ENCODE measurements around the gene PTPRD.

The PTPRD gene

DNA sequence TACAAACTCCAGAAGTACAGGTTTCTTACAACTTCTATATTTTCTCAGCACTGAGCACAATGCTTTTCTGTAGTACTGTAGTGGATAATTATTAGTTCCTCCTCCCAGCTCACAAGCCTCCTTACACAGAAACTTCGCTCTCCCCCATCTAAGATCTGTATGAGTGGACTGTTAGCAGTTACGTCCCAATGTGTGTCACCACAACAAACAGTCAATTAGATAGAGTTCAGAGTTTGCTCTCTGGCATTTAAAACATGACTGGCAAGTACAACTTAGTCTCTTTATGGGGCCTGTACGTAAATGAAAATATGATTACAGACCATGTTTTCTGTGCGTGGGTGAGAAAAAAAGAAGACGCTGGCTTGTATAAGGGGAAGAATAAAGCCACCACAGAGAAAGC, 2181.9 kb downstream of the PTPRD start:
- no peak for DNase-seq (ENCODE audit: low spot score)

DNA sequence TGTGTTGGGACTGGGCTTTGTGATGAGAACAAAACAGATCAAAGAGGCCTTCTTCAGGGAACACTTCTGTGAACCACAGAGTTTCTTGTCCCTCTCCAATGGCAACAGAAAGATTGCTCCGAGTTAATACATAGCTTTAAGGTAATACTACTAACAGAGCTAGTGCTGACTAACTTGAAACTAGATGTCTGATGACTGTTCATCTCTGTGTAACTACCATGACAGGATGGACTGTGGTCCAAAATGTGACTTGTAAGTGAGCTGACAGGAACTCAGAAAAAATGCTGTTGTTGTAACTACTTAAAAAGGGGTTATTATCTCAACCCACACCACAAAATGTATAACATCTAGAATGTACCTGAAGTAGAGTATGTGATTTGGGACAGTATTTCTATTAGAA, 2183.0 kb downstream of the PTPRD start:
- no peak for DNase-seq (ENCODE audit: low spot score)

DNA sequence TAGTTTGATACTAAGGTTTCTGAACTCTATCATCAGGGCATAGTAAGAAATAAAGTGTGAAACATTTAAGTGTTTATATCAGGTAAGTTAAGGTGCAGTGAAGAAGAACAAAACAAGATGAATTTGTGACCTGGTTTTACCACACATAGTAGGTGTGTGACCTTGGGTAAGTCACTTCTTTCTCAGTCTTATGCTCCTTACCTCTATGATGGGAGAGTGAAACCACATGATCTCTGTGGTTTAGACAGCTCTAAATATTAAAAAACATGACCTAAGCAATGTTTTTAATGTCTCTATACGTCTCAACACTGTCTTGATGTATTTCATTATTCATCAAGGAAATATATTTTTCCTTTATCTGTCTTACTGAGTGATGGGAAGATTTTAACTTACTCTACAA, 2183.6 kb downstream of the PTPRD start:
- no peak for DNase-seq (ENCODE audit: low spot score)

DNA sequence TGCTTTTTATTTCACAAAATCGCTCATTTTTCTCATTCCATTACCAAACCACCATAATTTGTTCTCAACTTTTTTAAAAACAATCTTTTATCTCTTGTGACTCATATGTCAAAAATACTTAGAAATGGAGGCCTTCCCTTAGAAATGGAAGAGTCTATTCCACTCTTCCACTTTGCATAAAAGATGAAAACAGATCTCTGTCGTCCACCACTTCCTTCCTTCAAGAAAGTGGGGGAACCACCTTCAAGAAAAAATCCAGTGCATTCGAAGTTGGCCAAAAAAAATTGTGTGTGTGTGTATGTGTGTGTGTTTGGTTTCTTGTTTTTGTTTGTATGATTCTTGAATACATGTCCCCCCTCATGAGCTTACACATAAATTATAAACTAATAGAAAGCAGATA, 2184.4 kb downstream of the PTPRD start:
- DNase-seq (ENCODE audit: low spot score), result no peak

DNA sequence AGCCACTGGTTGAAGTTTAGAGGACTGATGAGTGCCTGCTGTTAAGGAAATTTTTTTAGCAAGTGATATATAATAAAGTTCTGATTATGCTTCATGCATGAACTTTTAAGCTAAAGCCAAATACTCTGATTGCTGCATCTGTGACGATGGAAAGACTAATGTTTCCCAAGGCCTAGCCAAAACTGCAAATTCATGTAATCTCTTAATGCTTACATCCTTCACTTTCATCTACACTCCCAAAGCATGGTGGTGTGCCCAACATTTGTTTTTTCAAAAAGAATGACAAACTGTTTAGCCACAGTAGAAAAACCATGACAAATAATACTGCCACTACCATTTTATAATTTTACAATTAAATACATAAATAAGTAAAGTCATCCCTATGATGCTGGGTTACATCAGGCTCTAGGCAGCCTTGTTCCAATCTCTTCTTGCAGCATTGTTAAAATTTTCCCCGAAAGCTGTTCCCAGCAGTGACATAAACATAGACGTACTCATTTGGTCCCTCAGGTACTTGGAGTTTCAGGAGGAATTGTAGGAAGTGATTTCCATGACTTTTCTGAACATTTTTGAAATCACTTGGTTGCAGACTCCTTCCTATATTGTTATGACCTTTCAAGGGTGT, 2187.9 kb downstream of the PTPRD start:
- no peak for DNase-seq (ENCODE audit: low spot score)

DNA sequence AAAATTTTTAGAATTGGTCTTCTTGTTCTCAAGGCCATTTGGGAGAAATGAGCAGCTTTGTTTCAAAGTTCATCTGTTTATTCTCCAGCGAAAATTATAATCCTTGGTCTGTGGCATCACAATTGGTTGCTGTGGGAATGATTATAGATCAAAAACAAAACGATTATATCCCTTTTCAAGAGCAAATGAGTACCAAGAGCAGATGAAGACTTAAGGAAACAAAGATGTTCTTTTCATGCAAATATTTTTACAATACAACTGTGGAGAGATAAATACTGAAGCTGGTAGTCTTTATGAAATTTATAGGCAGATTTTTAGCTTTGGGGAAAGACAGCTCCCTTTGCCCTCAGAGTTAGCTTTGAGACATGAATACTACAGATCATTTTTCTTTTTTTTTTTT, 2192.4 kb downstream of the PTPRD start:
- DNase-seq (ENCODE audit: low spot score), result no peak

DNA sequence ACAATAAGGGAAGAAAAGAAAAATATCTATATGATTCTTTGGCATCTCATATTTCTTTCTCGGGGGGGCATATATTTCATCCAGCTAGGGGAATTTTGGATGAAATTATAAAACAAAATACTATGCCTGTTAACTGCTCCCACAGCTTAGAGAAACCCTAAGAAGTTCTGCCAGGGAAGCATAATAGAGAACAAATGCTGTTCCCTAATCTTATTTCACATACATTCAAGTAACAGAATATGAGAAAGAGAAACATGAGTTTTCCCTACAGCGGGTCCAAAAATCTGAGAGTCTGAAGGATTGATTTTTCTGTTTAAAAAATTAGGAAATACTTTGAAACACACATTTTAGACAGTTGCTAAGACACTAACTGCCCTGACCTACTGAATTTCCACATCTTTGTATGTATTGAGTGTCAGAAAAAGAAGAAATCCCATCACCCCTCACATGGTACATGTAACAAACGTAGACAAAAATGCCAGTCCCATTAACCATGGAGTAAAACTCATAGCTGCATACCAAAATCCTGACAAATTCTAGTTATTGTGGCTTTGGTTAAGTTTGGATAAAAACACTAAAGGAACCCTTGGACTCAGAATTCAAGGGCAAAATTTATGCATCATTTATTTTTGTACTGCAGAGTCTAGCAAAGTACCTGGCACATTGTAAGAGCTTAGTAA, 2193.1 kb downstream of the PTPRD start:
- DNase-seq (ENCODE audit: low spot score), result no peak

DNA sequence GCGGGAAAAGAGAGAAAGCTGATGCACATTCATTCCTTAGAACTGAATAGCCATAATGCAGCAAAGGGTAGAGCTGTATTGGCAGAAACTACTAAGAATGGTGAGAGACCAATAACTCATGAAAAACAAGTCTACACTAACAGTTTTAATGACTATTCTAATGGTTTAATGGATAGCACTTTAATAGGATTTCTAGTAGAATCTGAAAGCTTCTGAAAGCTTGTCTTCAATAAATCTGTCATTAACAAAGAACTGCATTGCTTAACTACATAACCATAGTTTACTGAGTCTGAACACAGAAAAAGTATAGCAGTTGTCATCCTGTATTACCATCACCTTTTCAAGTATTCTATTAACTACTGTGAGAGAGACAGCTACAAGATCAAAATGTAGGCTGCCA, 2195.5 kb downstream of the PTPRD start:
- DNase-seq (ENCODE audit: low spot score), result no peak

DNA sequence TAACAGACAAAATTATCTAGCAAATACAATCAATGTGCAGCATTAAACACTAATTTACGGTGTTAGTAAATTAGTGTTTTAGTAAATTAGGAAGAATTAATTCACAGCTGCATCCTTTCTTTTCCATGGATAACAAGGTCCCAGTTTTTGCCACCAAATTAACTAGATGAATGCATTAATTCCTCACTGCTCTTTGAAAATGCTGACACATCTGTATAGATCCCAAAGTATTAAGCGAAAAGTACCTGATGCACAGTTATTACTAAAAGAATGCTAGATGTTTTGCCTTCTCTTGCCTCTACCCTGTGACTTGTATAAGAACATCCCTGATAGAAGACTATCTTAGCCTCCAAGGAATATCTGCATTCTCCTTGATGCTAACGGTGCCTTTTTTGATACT, 2200.5 kb downstream of the PTPRD start:
- DNase-seq (ENCODE audit: low spot score), result no peak

DNA sequence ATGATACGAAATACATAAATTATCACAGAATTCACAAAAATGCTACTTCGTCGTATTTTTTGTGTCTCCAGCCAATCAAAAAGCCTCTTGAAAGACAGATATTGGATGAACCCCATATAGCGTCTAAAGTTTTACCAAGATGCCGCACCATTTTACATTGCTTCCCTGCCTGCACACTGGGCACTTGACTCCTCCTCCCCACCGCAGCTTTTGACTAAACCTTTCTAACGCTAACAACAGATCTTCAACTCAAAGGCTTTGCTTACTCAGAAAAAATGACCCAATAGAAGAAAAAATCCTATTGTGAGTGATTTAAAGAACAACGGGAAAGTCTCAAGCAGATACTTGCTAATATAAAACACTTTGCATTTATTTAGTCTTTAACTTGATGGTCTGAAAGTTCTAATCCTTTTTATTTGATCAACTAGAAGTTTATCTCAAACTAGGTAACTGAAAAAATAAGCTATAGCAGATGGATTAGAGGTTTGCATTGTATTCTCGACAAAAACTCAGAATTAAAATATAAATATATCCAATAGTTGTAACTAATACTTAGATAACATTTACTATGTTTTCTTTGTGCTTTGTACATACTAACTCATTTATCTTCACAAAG, 2204.1 kb downstream of the PTPRD start:
- no peak for DNase-seq (ENCODE audit: low spot score)

DNA sequence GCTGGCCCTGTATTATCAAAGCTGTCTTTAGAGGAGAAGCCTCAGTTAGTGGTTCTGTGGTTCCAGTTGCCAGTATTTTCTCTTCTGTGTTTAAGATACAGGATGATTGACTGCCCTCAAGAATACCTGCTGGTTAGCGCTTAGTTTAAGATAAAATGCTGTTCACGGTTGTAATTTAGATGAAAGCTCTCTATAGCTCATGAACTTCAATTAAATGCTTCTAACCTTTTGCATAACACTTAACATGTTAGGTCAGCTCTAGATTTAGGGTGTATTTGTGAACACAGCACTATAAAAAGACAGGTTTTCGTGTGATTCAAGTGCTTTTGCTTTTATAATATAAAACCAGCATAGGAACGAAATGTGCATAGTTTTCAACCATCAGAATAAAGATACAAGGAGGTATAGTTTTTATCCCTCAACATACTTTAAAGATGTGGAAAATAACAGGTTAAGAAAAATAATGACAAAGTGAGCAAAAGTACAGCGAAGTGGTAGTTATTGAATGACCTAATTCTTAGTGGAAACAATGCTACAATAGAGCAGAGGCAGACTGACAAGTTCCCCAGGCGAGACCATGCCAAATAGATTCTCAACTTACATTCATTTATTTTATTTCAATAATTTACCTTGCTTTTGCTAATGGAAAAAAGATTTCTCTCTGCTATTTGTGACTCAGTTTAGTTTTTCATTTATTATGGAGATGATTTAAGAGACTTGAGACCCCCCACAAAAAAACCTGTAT, 2210.7 kb downstream of the PTPRD start:
- no peak for DNase-seq (ENCODE audit: low spot score)

DNA sequence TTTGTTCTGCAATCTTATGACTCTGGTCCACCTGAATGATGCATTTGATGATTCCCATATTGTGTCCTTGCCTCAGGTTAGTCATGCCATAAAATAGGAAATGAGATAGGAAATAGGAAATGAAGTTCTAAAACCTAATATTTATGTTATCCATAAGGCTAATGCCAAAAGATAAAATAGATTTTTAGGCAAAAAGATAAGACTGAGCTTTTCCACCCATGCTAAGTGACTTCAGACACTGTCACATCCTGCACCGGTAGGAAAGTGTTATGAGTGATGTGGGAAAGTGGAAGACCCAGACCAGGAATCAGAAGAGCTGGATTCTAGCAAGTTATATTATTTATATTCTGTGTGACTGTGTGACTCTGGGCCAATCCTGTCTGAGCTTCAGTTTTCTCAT, 2212.4 kb downstream of the PTPRD start:
- no peak for DNase-seq (ENCODE audit: low spot score)

DNA sequence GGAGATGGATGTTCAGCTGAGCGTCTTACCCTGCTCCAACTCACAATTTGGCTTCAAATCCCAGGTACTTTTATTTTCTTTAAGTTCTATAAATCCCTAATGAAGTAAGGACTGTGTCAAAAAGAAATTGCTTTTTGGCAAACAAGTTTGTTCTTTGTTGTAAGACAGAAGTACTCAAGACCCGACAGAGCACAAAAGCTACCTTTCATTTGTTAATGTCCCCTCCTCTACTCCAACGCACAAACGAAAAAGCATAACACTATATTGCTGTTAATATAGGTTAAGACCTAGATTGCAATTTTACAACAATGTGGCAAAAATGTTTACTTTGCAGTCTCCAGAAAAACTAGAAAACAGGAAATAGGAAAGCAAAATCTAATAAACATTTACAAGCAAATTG, 2217.8 kb downstream of the PTPRD start:
- no peak for DNase-seq (ENCODE audit: low spot score)

DNA sequence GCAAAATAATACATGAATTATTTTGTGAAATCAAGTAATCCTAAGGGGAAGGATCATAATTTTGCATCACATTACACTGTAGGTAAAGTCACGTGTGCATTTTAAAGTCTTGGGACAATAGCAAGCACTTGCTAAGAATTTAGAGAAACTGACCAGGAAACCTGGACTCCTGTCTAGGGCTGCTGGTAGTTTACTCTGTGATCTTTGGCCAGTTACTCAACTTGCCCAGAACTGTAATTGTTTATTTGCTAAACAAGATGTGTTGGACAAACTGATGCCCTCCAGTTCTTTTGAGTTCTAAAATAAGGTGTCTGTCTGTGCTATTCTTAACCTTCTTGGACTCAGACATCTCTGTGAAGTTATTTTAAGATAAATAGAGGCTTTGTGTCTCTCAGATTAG, 2218.5 kb downstream of the PTPRD start:
- no peak for DNase-seq (ENCODE audit: low spot score)

DNA sequence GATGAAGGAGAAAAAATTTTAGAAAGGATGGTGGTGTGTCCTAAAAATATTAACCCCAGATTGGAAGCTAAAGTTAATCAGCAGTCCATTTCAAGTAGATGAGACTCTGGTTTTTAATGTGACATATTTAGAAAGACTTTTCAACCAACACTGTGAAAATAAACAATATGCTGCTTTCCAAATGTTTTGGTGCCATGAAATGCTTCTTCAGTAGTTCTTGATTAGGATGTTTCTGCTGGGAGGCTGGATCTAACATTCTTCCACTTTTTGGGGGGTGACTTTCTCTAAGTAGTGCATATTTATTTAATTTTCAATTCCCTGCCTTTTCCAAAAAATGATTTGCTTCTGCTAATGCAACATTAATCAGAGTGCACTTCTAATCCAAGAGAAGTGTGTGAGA, 2219.9 kb downstream of the PTPRD start:
- DNase-seq (ENCODE audit: low spot score), result no peak

DNA sequence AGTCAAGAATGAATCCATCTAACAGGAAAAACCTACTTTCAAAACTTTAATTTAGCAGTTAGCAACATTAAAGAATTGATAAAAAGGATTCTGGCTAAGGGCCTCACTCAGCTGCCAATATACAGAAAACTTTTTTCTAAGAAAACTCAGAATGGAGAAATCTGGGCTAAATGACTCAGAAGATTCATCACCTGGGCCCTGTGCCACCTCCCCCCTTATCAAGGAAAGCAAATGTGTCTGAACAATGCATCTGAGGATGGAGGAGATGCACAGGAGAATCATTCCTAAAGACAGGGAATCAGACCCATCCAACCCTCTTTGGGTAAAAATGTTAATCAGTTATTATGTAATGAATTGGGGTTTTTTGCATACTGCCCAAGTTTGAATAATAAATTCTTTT, 2221.2 kb downstream of the PTPRD start:
- DNase-seq (ENCODE audit: low spot score), result no peak

DNA sequence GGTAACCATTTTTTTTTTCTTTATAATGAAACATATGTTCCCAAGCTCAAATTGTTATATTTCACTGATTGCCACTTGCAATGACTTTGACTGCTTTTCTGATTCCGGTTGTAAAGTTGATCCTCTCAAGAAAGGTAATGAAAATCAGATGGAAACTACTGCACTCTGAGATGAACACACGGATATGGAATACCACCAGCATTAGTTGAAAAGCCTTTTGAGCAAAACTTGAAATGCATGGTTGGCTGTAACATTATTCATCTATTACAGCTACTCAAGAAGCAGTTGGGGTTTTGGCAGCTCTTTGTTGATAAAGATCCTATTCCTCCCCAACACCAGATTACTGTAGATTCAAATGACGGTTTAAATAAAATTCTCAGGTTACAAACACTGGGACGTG, 2221.7 kb downstream of the PTPRD start:
- no peak for DNase-seq (ENCODE audit: low spot score)

DNA sequence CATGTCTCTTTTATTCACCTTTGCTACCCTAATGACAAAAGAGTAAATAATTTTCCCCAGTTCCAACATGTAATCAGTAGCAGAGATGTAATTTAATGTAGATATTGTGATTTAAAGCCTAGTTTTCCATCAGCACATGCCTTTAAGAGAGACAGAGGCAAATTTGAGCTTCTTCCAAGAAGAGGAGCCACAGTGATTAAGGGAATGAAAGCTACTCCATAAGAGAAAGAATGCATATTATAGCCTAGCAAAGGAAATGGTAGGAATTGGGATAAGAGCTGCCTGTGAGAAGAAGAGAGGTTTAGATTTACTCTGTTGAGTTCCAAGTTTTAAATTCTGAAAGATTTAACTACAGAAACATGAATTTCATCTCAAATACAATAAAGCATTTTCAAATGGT, 2222.2 kb downstream of the PTPRD start:
- DNase-seq (ENCODE audit: low spot score), result no peak

DNA sequence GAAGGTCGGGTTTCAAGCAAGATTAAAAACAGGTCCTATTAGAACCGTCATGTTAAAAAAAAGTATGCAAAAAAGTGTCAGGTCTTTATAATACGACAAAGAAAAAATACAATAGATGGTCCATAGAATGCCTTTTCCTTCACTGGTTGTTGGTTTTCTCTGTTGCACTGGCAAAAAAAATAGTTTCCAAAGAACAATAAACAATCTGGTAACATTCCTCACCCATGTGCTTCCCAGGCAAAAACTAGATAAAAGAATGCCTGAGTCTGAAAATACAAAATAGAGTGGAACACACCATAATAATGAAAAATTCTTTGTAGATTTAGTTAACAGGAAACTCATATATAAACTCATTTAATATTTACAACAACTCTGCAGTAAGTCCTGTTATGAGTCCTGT, 2223.3 kb downstream of the PTPRD start:
- no peak for DNase-seq (ENCODE audit: low spot score)

DNA sequence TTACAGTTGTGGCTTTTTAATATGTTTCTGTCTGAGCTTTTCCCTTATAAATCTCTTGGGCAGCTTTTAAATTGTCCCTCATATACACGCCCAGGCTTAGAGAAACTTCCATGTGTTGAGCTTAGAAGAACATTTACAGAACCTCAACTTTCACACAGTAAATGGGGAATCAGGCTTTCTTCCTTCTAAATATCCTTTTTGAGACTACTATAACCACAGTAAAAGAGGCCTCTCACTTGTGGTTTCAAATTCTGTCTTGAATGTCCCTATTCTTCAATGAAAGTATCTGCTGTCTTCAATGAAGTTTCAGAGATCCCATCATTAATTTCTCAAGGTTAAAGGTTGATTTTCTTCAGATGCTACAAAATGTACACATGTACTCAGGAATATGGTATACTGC, 2224.7 kb downstream of the PTPRD start:
- DNase-seq (ENCODE audit: low spot score), result no peak

DNA sequence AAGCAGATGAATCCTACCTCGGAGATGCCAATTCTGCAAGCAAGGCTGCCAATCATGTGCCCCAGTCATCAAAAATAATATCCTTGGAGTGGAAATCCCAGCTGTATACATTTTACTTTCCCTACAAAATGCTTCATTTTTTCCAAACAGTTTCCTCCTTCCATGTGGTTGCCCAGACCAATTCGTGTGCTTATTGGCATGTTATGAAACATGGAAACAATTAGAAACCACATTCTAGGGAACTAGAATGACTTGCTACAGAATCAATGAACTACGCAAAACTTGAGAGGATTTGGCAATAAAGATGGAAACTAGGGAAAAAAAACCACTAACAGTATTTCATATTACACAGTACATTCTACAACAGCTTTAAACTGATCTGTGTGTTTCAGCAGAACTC, 2228.7 kb downstream of the PTPRD start:
- no peak for DNase-seq (ENCODE audit: low spot score)

DNA sequence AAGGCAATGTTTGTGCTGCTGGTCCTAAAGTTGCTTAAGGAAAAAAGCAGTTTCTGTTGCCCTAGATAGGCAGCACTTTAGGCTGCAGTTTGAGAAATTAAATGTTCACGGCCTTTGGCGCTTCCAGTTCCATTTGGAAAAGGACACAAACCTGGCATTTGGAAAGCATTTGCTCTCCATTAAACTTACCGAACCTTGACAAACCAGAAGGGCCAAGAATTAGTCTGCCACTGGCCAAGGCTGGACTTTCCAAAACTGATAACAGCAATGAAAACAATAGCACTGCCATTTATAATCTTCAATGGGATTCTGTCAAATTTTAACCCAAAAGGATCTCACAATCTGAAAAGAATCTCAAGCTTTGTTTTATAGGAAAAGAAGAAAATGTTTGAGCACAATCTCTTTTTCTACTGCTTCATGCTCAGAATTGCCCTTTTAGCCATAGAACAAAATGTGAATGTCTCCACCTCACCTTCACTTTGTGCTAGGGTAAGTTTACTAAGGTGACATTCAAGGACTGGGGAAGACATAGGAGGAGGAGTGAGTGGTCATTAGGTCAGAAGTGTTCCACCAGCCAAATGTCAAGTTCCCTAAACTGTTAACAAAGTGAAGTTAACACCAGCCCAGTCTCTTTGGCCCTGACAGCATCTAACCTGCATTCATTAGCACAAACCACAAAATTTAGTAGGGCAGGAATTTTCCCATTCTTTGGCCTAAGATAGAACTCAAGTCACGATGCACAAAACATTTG, 2229.8 kb downstream of the PTPRD start:
- DNase-seq (ENCODE audit: low spot score), result no peak

Measured in HuH-7 (cell line).